Body of pancreas (tissue), 4 donors: Measurements from ENCODE around the gene CTH.

Experiments used
- POLR2A ChIP-seq, 3 donors: fragments of 450-650 bp; IDR thresholded peaks; one replicate each; pipeline ENCODE4 v1.6.1; 2016; ENCODE audit warnings: antibody characterized with exemption in 3 of 3, mild to moderate bottlenecking in 2 of 3
- TF ChIP-seq, protein P1 (sequence below), 7 experiments: fragments of 450-650 bp in 4 of 7; fragments of 200-600 bp in 3 of 7; sonication (generic) in 3 of 7; IDR thresholded peaks; one replicate each; pipeline ENCODE4 v1.5.1; 2016 to 2019; ENCODE audit warnings: antibody characterized with exemption in 7 of 7

GRCh38 chr1:70485624-70486023 lies 74.6 kb downstream of the CTH start:
- TF ChIP-seq, protein P1, sequence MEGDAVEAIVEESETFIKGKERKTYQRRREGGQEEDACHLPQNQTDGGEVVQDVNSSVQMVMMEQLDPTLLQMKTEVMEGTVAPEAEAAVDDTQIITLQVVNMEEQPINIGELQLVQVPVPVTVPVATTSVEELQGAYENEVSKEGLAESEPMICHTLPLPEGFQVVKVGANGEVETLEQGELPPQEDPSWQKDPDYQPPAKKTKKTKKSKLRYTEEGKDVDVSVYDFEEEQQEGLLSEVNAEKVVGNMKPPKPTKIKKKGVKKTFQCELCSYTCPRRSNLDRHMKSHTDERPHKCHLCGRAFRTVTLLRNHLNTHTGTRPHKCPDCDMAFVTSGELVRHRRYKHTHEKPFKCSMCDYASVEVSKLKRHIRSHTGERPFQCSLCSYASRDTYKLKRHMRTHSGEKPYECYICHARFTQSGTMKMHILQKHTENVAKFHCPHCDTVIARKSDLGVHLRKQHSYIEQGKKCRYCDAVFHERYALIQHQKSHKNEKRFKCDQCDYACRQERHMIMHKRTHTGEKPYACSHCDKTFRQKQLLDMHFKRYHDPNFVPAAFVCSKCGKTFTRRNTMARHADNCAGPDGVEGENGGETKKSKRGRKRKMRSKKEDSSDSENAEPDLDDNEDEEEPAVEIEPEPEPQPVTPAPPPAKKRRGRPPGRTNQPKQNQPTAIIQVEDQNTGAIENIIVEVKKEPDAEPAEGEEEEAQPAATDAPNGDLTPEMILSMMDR (IDR thresholded peaks at IDR 0.05) = no peak
- TF ChIP-seq POLR2A (IDR thresholded peaks at IDR 0.05) = no peak
